Activated naive CD8-positive, alpha-beta T cell (primary cell): Measurements from ENCODE around the gene PRPH.

Experiments
- H3K27ac Mint-ChIP-seq: one replicate; pipeline ENCODE4 v1.8.0; 2021; ENCODE audit warnings: mixed read lengths
- H3K27me3 Mint-ChIP-seq: one replicate; pipeline ENCODE4 v1.8.0; 2021; ENCODE audit warnings: mixed read lengths
- H3K36me3 Mint-ChIP-seq: one replicate; pipeline ENCODE4 v1.8.0; 2021; ENCODE audit warnings: mixed read lengths
- H3K4me1 Mint-ChIP-seq: one replicate; pipeline ENCODE4 v1.8.0; 2021; ENCODE audit warnings: low read depth, mixed read lengths
- H3K4me3 Mint-ChIP-seq: one replicate; pipeline ENCODE4 v1.8.0; 2021; ENCODE audit warnings: mild to moderate bottlenecking, mixed read lengths
- H3K9me3 Mint-ChIP-seq: one replicate; pipeline ENCODE4 v1.8.0; 2021; ENCODE audit warnings: low read depth, mixed read lengths

PRPH gene

DNA sequence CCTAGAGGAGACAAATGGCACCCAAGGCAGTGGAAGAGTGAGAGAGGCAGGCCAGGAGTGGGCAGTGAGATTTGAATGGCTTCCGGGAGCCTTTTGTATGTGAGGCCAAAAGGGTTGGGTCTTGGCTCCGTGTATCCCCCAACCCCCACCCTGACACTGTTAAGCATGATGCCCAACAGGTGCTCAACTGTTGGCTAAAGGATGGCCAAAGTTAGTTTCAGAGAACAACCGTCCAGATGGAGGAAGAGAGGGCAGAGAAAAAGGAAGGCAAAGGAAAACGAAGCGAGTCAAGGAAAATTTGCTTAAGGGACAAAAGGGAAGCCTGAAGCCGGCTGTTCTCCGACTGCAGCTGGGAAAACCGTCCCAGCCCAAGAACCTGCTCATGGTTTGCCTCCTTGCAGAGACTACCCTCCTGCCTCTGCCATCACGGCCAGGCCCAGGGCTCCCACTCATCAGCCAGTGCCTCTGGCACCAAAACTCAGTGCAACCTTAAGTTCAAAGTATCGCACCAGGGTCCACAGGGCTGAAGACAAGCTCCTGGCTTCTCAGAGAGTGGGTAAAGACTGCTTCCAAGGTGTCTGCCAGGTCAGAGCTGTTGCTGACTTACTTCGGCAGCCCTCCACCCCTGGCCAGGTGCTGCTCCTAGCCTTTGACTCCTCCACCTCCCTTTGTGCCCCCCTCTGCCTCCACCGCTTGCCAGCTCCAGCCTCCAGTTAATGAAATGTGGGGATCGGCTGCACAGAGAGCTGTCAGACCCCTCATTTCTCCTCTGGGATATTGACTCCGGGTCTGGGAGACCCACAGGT lies 46.2 kb downstream of the PRPH start:
- Mint-ChIP-seq H3K4me3 (peak overlapping the region; percentile 46), H3K36me3 (no peaks in the 10 kb centered on the region), H3K27me3 (peaks cover 20% of the 10 kb centered on the region), H3K27ac (no peak overlapping the region), H3K9me3 (no peaks in the 10 kb centered on the region), H3K4me1 (peaks cover 33% of the 10 kb centered on the region)

DNA sequence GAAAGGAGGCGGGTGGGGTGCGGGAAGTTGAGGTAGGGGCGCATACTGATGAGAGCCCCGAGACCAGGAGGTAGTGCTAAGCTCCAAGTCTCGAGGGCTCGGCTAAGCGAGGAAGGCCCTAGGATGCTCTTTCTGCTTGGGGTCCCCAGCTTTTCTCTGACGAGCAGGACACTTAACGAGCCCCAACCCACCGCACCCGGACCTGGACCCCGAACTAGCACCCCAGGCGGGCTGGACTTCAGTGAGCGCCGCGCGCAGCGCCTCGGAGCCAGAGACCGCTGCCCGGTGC lies 46.8 kb downstream of the PRPH start:
- Mint-ChIP-seq H3K27me3 (peaks cover 20% of the 10 kb centered on the region), H3K36me3 (no peaks in the 10 kb centered on the region), H3K4me3 (no peak overlapping the region), H3K4me1 (peaks cover 35% of the 10 kb centered on the region), H3K9me3 (no peaks in the 10 kb centered on the region), H3K27ac (no peak overlapping the region)

DNA sequence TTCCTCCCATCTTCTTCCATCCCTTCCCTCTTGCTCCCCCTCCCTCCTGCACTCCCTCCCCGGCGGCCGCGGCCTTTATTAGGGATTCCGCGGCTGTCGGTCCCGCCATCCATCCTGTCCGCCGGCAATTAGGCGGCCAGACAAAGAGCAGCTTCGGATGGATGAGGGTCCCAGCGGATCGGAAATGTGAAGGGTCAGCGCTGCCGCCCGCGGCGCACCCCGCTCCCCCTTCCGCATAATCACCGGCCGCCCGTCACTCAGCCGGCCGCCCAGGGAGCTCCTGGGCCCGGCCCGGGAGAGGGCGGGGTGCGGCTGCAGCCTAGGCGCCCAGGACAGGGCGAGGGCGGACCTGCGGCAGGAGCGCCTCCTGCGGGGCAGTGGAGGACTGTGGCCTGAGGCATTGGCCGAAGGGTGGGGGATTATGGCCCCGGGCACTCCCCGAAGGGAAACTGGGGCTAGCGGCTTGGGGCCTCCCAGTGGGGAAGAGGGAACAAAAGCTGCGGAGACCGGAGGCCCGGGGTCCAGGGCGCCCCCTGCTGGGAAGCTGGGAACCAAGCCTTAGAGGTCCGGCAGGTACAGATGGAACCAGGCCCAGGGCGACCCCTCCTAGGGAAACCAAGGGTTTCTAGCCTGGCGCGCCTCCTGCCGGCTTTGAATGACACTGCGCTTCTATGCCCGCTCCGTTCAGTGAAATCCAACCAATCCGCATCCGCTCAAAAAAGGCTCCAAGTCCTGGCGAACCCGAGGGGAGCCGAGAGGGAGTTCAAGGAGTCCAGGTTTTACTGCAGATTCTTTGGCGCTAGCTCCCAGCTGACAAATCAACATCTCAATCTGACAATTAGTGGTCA lies 47.3 kb downstream of the PRPH start:
- Mint-ChIP-seq H3K27me3 (peaks cover 21% of the 10 kb centered on the region), H3K9me3 (no peaks in the 10 kb centered on the region), H3K27ac (no peak overlapping the region), H3K36me3 (no peaks in the 10 kb centered on the region), H3K4me1 (peaks cover 36% of the 10 kb centered on the region), H3K4me3 (peak overlapping the region; percentile 81)

DNA sequence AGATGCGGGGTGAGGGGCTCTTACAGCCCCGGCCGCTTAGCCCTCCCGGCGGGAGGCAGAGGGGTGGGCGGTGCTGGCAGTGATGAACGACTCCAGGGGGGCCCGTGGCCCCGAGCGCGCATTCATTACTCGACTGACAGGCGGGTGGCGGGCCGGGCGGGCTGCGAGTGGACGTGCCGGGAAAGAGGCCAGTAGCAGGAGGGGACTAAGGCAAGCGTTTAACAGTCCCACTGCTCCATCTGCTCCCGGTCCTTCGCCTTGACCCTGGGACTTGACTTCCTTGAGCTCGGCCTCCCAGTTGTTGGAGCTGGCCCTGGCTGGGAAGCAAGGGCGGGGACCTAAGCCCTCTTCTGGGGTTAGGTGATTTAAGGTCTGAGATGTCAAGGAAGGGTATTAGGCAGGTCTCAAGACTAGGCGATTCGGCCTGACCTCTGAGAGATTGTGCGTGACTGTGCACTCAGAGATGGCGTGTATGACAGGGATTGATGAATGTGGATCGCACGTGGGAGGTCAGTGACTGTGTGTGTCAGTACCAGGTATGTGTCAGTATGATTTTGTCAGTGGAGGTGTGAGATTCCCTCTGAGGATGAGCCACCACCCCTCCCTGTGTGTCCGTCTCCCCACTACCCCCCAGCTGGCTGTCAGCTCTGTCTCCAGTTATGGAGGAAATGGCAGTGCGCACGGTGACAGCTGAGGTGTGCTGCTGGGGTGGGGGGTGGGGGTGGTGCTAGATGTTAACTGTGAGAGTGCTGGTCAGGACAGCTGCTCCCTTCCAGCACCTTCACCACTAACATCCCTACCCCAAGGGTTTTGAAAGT lies 48.2 kb downstream of the PRPH start:
- Mint-ChIP-seq H3K27me3 (peaks cover 17% of the 10 kb centered on the region), H3K27ac (peak overlapping the region; percentile 59)

DNA sequence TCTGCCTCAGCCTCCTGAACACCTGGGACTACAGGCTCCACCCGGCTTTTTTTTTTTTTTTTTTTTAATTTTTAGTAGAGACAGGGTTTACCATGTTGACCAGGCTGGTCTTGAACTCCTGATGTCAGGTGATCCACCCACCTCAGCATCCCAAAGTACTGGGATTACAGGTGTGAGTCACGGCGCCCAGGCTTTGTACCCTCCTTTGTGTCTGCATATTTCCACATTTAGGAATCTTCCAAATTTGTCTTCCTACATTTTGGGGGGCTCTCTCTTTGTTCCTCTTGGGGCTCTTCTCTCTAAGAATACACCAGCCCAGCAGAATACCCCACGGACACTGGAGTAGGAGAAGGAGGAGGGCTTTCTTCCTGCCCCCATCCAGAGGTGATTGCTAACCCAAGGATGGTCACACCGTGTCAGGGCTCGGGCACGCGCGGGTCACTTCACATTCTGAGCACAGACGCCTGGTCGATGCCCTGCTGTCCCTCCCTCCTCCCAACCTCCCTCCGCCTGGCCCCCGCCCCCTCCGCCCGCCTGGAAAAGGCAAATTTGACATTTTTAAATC lies 49.6 kb downstream of the PRPH start:
- Mint-ChIP-seq H3K4me1 (peaks cover 31% of the 10 kb centered on the region), H3K4me3 (peak overlapping the region; percentile 30), H3K27me3 (peaks cover 20% of the 10 kb centered on the region)

More for the DNA sequence above, 48.2 kb downstream of the PRPH start:
- H3K36me3 Mint-ChIP-seq: no peaks in the 10 kb centered on the region
- peaks cover 31% of the 10 kb centered on the region for H3K4me1 Mint-ChIP-seq
- peak overlapping the region; percentile 81 for H3K4me3 Mint-ChIP-seq
- no peaks in the 10 kb centered on the region for H3K9me3 Mint-ChIP-seq

DNA sequence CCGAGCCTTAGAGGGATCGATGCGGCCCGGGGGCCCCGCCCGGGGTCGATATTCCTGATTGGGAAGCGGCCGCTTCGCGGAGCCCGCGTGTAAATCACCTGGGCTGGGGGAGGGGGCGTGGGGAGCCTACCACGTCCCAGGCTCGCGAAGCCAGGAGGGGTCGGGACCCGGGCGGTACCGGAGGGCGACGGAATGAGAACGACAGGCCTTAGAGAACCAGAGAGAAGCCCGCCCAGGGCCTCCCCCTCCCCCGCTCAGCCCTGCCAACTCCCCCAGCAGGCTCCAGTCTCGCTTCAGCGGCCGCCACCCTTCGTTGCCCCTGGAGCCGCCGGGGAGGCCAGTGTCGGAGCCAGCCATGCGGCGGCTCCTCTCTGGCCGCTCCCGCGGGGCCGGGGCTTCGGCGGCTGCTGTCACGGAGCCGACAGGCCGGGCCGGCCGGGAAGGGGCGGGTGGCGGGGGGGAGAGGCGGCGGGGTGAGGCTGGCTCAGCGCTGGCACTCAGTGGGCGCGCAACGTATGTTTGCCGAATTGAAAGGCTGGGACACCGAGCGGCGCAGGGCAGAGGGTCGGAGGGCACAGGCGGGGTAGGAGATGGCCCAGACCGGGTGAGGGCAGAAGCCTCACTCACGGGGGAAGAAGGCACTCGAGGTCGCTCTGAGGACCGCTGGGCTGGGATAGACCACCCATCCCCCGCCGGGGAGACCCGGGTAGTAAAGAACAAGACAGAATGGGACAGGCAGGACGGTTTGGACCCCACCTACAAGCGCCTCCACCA lies 50.3 kb downstream of the PRPH start:
- no peak overlapping the region for H3K27ac Mint-ChIP-seq
- H3K9me3 Mint-ChIP-seq: no peaks in the 10 kb centered on the region
- H3K36me3 Mint-ChIP-seq: no peaks in the 10 kb centered on the region
- H3K4me3 Mint-ChIP-seq: peak overlapping the region; percentile 82
- H3K4me1 Mint-ChIP-seq: peaks cover 31% of the 10 kb centered on the region
- peaks cover 20% of the 10 kb centered on the region for H3K27me3 Mint-ChIP-seq

More for the DNA sequence above, 49.6 kb downstream of the PRPH start:
- no peaks in the 10 kb centered on the region for H3K9me3 Mint-ChIP-seq
- H3K36me3 Mint-ChIP-seq: no peaks in the 10 kb centered on the region
- no peak overlapping the region for H3K27ac Mint-ChIP-seq

DNA sequence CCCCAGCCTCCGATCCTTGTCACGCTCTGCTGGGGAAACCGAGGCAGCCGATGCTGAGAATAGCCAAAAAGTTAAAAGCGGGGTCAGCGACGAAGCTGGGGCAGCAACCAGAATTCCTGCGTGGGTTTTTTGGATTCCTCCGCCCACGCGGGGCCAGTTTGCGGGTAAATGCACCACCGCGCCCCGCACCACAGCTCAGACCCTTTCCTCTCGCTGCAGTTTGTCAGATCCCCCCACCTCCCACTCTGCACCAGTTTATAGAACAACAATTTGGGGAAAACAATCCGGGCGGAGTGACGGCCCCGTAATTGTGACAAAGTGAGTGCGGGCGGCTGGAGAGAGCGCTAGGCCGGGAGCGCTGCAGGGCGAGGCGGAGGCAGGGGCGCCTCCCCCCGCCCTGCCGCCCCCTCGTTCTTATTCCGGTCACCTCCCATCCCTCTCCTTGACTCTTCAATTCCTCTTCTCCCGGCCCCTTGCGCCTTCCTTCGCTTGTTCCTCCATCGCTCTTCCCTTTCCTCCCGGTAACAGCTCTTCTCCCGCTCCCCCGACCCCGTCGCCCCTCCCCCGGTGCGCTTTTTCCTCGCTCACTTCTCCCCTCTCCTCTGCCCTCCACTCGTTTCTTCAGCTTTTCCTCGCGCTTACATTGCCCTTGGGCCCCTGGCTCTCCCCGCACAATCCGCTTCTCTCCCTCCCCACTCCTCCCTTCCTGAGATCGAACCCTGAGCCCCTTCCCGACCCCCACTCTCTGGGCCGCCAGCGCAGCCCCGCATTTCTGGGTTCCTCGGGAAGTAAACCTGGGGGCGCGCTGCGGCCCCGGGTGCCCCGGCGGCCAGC lies 51.1 kb downstream of the PRPH start:
- Mint-ChIP-seq H3K4me1 (peaks cover 31% of the 10 kb centered on the region), H3K4me3 (peak overlapping the region; percentile 82), H3K9me3 (no peaks in the 10 kb centered on the region), H3K36me3 (no peaks in the 10 kb centered on the region), H3K27me3 (peaks cover 20% of the 10 kb centered on the region), H3K27ac (no peak overlapping the region)

DNA sequence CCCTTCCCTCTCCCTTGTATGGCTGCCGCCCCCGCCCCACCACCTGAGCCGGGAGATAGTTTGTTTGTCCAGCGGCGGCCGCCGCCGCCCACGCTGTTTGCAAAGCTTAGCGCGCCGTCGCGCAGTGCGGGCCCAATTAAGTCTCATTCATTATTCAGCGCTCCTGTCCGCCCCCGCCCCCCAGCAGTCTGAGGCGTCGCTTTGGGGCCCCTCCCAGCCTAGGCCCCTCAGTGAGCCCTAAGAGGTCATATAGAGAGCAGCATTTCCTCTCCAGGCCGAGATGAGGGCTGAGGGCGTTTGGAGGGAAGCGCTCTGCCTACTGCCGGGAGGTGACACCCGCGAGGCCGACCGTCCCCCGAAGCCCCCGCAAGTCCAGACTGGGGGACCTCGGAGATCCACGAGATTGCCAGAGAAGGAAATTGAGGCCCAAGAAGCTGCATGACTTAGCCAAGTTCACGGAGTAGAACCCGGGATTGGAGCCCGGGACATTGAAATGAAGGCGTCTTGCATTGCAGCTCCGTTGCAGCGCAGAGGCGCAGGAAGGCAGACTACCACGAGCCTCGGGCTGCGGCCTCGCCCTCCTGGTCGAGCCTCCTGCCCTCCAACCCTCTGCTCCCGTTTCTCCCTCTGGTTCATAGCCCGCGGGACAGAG lies 51.8 kb downstream of the PRPH start, which contains the start of gene DNAJC22:
Gene DNAJC22 (plus strand): TSS at position 230 of the 652 bp plus-strand sequence. CDS start 1,985 bp downstream, outside the sequence.
- peaks cover 31% of the 10 kb centered on the region for H3K4me1 Mint-ChIP-seq
- peak within 1 kb of the TSS; percentile 82 for H3K4me3 Mint-ChIP-seq
- H3K36me3 Mint-ChIP-seq: no peaks in the 10 kb centered on the region
- H3K9me3 Mint-ChIP-seq: no peaks in the 10 kb centered on the region
- peaks cover 20% of the 10 kb centered on the region for H3K27me3 Mint-ChIP-seq
- H3K27ac Mint-ChIP-seq: no peak within 1 kb of the TSS

DNA sequence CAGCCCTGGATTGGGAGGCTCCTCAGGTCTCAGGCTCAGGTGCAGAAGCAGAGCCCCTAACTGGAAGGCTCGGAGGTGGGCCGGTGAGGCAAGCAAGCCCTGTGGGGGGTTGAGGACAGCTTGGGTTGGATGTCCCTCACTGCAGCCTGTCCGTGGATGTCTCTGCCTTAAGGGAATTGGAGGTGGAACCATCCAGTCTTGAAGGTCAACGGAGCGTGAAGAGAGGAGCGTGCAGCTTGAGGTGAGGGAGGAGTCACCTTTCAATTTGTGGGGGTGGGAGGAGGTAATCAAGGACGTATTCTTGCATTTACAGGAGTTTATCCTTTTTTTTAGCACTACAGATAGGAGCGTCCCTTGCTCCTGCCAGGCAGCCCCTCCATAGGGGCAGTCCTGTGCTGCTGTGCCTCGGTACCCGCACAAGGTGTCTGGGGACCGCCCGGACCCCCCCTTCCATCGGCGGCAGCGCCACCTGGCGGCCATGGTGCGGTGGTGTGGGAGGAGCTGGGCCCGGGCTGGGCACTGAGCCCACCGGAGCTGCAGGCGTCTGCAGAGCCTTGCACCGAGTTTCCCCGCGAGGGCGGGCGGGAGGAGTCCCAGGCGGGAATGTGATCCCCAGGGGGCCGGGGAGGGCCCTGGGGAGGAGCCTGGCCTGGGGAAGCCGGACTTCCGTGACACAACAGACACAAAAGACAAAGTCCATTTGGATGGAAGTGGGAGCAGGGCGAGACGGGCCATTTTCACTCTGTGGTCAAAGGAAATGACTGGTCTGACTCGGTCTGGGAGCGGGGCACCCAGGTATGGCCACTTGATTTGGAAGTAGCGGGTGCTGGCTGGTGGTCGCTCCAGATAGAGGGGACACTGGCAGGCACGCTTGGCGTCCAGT lies 52.6 kb downstream of the PRPH start:
- Mint-ChIP-seq H3K27me3 (peaks cover 21% of the 10 kb centered on the region), H3K4me3 (peak overlapping the region; percentile 82), H3K27ac (no peak overlapping the region), H3K36me3 (no peaks in the 10 kb centered on the region), H3K4me1 (peaks cover 29% of the 10 kb centered on the region), H3K9me3 (no peaks in the 10 kb centered on the region)
